GM19438 (cell line): Measurements from ENCODE around the gene TMCC1.
"Not testable (repeated sequence)": the region's sequence is repeated elsewhere in the genome, so short reads cannot be mapped to it uniquely, and the experiment has no call there.

Experiments used
- ATAC-seq: cut with Tn5 transposase; IDR thresholded peaks from one replicate; pipeline ENCODE4 v1.9.1; 2021; ENCODE audit warnings: low read depth; ENCODE audit not compliant: unreplicated experiment

Gene TMCC1

DNA sequence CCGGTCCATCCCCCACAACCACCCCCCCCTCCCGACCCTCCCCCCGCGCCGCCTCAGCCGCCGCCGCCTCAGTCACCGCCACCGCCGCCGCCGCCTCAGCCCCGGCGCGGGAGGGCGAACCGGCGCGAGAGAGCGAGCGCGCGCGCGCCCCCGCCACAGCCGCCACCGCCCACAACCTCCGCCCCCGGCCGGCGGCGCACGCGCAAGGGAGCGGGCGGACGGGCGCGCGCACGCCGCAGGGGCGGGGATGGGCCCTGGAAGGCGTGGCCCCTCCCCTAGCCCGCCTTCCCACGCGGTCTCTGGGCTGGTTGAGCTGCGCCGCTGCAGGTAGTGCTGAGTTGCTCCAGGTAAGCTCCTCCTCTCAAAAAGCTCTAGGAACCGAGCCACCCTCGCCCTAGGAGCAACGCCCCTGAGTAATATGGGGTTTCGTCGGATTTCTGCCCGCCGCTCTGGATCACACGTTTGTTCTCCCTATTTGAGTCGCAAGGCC lies at the start of gene TMCC1:
Gene TMCC1 (minus strand): TSS at position 131 of the 490 bp plus-strand sequence.
- peak; percentile 71 for ATAC-seq

DNA sequence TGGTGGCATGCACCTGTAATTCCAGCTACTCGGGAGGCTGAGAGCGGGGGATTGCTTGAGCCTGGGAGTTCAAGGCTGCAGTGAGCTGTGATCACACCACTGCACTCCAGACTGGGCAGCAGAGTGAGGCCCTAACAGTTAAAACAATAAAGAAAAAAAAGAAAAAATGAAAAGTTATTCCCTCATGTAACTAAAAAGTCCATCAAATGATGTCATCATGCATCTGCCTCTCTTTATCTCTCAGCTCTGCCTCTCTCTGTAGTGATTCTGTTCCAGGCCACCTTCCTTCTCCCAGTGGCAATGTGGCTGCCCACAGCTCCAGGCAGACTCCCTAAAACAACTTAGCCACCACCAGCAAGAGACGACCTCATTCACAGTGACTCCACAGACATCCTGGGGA lies 49.5 kb upstream of the TMCC1 start:
- ATAC-seq = no peak

DNA sequence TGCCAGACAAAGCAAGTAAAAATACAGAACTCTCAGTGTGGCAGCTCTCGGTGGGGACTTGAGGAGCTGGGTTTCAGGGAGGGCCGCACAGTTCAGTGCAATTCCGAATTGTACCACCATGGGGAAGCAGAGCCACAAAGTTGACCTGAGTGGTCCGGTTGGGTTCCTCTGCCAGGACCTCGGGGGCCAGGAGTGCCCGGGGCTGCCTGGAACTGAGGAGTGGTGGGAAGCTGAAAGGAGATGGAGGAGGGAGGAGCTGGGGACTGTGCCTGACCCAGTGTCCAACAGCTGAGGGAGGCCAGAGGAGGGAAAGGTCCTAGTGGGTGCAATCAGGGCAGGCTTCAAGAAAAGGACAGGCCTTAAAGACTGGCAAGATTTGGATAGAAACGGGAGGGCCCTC lies 48.8 kb upstream of the TMCC1 start:
- ATAC-seq = peak; percentile 72

DNA sequence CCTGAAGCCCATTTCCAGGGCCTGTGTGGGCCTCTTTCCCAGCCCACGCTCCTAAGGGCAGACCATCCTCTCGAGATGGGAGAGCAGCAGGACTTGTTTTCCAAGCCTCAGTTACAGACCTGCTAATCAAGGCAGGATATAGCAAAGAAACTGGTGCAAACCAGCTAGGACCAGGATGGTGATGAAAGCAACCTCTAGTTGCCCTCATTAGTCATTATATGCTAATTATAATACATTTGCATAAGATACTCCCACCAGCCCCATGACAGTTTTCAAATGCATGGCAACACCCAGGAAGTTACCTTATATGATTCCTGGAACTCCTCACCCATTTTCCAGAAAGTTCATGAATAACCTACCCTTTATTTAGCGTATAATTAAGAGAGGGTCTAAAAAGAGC lies 46.6 kb upstream of the TMCC1 start:
- ATAC-seq = no peak

DNA sequence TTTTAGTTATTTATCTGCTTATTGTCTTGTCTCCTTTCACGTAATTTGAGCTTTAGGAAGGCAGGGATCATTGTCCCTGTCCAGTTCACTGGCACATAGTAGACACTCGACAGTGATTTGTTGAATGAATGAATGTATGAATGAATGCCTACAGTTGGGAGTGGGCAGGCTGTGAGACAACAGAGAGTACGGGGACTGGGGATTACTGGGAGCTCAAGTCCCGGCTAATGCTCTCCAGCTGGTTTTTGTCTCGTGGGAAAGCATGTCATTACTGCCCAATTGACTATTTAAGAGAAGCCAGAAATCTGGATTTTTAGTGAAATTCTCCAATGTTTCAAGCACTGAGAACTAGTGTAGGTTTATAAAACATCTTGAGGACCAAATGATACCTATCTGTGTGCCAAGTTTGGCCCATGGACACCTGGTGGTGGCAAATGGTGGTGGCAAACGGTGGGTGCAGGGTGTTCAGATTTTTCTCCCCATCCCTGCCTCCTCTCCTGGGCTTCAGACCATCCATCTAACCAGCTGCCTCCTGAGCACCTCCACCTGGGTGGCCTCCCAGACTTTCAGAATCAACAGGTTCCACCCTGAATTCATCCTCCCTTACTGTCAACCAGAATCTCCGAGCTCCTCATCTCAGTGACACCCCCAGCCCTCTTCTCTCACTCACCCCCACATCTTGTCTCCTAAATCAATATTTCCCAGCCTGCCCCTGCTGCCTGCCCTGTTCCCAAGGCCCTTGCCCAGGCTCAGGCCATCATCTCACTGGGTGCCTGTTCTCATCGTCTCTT lies 44.8 kb upstream of the TMCC1 start:
- ATAC-seq = no peak

DNA sequence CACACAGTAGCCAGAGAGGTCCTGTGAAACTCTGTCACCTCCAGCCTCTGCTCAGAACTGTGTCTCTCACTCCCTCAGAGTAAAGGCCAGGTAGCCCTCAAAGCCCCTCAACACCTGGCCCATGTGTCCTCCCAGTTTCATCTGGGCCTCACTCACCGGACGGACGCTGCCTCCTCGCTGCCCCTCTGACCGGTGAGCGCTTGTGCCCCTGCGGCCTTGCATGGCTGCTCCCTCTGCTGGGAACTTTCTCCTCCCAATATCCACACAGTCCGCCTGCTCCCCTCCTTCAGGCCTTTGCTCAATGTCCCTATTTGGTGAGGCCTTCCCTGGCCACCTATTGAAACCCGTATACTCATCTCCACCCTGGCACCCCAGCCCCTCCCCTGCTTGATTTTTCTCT lies 44.2 kb upstream of the TMCC1 start:
- ATAC-seq = no peak

DNA sequence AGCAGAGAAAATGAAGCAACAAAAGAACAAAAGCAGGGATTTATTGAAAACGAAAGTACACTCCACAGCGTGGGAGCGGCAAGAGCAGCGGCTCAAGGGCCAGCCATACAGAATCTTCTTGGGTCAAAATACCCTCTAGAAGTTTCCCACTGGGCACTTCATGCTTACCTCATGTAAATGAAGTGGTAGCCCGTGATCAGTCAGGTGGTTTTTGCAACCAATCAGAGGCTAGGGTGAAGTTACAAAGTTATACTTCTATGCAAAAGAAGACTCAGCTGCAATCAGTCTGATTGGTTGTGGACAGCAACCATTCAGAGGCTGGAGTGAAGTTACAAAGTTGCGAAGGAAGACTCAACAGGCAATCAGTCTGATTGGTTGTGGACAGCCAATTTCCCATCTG lies 43.2 kb upstream of the TMCC1 start:
- no peak for ATAC-seq

DNA sequence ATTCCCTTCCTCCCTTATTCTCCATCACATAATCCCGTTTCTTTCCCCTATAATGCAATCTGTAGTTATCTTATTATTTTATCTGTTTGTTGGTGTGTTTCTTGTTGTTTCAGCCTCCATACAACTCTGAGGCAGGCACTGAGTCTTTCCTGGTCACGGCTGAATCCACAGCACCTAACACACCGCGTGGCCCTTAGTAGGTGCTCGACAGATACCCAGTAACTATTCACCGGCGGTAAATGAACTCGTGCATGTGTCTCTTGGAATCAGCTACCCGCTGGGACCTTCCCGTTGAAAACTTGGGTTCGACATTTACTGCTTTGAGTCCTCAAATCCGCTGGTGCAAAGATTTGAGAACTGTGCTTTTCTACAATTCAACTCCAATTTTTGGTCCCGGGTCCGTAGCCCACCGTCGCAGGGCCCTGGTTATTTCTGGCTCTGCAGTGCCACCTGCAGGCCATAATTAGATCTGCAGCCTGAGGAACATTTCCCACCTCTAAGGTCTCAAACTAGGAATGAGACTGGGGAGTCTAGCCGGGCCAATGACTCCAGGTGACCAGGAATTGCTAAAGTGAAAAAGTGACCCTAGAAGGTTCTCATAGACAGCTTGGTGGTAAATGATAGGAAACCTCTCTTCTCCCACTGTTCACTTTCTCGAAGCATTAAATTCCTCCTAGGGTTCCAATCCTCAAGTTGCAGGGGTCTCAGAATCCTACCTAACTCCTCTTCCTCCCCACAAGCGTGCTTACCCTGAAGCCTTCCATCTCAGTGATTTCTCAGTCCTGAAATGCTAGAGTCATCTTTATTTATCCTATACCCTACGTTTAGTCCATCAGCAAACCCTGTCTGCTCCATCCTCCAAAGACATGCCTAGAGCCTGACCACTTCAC lies 41.0 kb upstream of the TMCC1 start:
- ATAC-seq = no peak

DNA sequence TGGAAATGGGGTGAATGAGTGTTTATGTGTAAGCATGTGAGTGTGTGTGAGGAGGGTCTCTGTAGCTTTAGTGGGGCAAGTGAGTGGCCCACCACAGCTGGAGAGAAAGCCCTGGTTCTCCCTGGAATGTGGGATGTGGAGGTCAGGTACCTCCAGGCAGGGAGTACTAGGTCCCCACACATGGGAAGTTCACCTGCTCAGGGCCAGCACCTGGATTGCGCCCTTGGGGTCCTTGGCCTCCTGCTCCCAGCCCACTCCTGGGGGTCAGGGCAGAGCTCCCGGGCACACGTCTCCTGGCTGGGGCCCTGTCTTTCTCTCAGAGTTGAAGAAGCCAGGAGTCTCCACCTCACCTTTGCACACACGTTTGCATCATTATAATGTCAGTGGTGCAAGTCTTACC lies 40.0 kb upstream of the TMCC1 start:
- no peak for ATAC-seq

DNA sequence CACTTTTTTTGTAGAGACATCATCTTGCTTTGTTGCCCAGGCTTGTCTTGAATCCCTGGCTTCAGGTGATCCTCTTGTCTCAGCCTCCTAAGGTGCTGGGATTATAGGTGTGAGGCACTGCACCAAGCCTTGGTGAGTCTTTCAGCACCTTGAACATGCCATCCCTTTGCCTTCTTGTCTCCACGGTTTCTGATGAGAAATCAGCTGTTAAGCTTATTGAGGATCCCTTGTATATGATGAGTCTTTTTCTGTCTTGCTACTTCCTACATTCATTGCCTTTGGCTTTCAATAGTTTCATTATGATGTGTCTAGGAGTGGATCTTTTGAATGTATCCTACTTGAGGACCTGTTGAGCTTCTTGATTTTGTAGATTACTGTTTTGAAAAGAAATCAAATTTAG lies 35.9 kb upstream of the TMCC1 start:
- no peak for ATAC-seq

DNA sequence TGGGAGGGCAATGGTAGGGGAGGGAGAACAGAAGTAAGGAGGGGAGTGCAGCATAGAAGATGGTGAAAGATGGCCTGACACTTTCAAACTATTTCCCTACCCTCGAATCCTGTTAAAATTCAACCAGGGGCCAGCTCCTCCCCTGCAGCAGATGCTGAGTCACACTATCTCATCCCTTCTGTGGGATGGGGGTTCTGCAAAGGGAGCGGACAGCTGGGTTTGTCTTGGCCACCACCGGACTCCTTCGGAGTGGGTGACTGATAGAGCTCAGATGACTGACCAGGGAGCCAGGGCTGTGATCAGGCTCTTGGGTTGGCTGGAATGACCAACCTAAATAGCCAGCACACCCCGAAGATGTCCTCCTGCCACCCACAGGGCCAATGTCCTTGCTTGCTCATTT lies 33.6 kb upstream of the TMCC1 start:
- no peak for ATAC-seq

DNA sequence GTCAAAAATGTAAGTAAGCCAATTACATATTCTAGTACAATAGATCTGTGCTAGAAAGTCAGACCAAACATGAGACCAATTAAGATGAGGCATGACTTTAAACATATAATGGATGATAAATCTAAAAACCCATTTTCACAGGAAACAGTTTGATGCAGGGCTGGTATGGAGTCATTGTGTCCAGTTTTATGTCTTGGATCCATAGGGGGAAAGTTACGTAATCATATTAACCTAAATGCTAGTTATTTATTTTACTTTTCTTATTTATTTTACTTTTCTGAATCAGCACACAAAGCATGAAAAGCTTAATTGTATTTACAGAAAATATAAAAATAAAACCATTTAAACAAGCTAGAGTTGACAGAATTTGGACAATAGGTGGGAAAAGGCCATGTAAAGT lies 26.3 kb upstream of the TMCC1 start:
- no peak for ATAC-seq

DNA sequence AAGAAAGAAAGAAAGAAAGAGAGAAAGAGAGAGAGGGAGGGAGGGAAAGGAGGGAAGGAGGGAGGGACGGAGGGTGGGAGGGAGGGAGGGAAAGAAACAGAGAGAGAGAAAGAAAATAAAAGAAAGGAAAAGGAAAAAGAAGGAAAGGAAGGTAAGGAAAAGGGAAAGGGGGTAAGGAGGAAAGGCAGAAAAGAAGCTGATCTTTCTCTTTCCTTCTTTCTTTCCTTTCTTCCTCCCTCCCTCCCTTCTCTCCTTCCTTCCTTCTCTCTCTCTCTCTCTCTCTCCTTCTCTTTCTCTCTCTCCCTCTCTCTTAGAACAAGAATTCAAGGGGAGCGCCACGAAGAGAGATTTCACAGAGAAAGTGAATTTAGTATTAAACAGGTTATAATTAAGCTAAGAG lies 25.8 kb upstream of the TMCC1 start:
- no peak for ATAC-seq

DNA sequence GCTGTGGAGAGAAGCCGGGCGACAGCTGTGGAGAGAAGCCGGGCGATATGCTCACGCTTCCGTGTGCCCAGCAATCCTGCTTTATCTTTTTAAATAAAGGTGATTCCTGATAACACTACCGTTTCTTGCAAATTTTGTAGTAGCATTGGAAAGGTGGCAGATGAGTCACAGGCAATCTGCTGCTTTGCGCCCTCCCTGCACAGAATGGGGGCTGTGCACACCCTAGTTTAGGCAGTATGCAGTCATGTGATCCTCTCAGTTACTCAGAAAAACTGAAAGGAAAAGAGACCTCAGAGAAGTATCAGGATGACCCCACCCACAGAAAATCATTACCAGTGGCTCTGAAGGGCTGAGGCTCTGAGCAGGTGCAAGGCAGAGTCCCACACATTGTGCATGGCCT lies 24.9 kb upstream of the TMCC1 start:
- ATAC-seq = no peak

DNA sequence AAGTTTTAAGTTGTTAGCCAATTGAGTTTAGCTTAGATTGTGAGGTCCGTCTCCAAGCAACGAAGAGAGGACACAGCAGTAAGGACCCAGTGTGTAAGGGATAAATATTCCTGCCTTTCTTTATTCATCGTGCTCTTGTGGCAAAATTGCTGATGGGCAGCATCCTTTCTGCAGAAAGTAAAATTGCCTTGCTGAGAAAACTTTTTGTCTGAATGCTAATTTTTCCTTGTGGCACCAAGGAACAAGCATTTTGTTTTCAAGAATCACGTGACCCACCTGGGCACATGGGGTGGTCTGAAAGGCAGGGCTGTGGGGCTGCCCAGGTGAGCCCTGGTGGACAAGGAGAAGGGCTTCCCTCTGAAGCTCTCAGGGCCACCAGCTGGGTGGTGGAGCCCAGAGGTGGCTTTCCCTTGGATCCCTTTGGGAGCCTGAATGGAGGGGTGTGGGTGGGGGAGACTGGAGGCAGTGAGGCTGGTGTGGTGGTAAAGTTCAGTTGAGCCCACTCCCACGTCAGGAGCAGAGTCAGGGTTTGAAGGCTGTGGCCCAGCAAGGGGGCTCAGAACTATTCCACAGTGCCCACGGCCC lies 24.0 kb upstream of the TMCC1 start:
- ATAC-seq = no peak

DNA sequence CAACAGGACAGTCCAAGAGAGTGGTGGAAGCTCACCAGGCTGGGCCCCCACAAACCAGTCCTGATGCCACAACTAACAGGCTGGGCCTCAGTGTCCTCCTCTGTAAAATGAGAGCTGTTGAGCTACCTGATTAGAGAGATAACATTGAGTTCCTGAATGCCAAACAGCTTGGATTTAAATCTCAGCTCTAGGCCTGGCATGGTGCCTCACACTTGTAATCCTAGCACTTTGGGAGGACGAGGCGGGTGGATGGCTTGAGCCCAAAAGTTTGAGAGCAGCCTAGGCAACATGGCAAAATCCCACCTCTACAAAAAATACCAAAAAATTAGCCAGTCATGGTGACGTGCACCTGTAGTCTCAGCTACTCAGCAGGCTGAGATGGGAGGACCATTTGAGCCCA lies 20.1 kb upstream of the TMCC1 start:
- ATAC-seq = no peak

DNA sequence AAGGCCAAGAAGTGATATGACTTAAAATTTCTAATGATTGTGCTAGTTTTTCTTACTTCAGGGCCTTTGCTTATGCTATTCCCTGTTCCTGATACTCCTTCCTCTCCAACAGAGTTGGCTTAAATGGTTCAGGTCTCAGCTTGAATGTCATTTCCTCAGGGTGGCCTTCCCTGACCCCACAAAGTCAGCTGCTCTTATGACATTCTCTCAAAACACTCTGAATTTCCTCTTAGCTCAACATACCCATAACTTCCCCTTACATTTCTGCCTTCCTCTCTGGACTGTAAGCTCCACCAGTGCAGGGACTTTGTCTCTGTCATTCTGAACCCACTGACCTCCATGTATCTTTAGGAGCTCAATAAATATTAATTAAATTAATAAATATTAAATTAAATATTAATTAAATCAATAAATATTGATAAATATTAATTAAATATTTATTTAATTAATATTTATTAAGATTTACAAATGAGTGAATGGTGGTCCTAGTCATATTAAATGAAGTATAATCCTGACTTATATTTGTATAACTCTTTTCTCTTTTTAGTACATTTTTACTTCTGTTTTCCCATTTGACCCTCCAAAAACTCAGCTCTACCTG lies 17.9 kb upstream of the TMCC1 start:
- ATAC-seq = no peak

DNA sequence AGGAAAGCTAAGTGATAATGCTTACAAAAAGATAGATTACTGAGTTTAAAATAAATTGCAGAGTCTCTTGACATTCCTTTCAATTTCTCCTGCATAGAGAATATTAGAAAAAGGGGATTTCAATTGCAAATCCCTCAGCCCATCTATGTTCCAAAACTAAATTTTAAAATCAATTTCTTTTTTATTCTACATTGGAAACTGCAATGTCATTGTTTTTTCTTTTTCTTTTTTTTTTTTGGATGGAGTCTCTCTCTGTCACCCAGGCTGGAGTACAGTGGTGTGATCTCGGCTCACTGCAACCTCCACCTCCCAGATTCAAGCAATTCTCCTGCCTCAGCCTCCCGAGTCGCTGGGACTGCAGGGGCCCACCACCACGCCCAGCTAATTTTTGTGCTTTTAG lies 15.7 kb upstream of the TMCC1 start:
- not testable (repeated sequence) for ATAC-seq

DNA sequence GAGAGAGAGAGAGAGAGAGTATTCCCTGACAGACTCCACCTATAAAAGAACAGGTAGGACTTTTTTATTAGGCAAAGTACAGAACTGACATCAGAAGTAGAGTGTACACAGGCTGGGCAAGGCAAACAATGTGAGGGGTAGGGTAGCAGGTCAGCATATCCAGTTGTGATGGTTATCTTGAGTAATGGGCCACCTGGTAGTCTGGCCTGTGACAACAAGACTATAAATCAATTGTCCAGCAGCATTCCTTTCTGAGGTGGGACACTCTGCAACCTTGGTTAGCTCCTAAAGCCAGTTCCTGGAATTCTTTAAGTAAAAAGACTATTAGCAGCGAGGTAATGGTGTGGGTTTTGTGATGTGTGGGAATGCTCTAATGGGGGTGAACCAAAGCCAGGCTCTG lies 14.9 kb upstream of the TMCC1 start:
- ATAC-seq = no peak

DNA sequence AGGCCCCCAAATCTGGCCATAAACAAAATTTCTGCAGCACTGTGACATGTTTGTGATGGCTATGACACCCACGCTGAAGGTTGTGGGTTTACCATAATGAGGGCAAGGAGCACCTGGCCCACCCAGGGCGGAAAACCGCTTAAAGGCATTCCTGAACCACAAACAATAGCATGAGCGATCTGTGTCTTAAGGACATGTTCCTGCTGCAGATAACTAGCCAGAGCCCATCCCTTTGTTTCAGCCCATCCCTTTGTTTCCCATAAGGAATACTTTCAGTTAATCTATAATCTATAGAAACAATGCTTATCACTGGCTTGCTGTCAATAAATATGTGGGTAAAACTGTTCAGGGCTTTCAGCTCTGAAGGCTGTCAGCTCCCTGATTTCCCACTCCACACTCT lies 7.8 kb upstream of the TMCC1 start:
- ATAC-seq = not testable (repeated sequence)

DNA sequence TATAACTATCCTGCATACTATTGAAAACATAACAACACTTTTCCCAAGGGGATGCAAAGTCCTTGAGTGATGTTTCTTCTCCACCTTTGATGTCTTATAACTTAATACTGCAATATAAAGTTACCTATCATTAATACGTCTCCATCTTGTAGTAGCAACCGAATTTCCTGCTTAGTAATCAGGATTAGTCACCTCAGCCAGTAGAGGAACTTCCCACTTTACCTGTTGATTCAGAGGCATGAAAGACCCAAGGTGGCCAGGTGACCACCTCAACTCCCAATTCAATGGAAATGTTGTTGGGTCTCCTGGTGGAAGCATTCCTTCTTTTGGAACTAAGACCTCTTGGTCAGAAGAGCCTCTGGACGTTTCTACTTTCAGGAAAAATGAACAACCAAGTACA lies 3.5 kb upstream of the TMCC1 start:
- no peak for ATAC-seq
